Endothelial cell of umbilical vein (primary cell): Measurements from ENCODE around the gene SLC35E4. TPM values are rescaled to one million over a fixed set of nuclear protein-coding genes. Genes with fewer than 3 reads are reported as not detected.

Source experiments
- BruUV-seq: library from RNA; stranded (reverse); fragments of 400-500 nt; replicated peaks from 2 replicates; lab custom pipeline; 2021; lab: Mats Ljungman, UMichigan
- CTCF ChIA-PET: fragments of 300-600, 350-600 bp; sonication (Branson Sonifier 250); formaldehyde crosslinking; loops from one replicate; lab custom pipeline; 2021; ENCODE audit warnings: antibody characterized with exemption, inconsistent platforms; lab: Charles Lee
- POLR2A ChIA-PET: fragments of 300-600, 350-600 bp; sonication (Branson Sonifier 250); formaldehyde crosslinking; loops from one replicate; lab custom pipeline; 2021; ENCODE audit warnings: antibody characterized with exemption, inconsistent platforms; lab: Charles Lee
- DNase-seq: peaks from one replicate; pipeline ENCODE4 v3.0.0-alpha.2; 2011; ENCODE audit warnings: low read depth, low spot score
- FAIRE-seq: peaks from 2 replicates; lab custom pipeline; 2011; peaks lifted over from hg19 to GRCh38; lab: Jason Lieb, UNC
- H2AFZ ChIP-seq: 2 replicates; pipeline ENCODE4 v1.6.0; 2012; ENCODE audit warnings: low read depth, low read length, control low read depth, inconsistent platforms
- H3K27ac ChIP-seq: 2 replicates; pipeline ENCODE4 v1.5.1; 2011; ENCODE audit warnings: low read depth, mild to moderate bottlenecking, control low read depth, low read length, moderate library complexity; ENCODE audit not compliant: insufficient read depth
- H3K27me3 ChIP-seq, 2 experiments: 2 replicates each; pipeline versions ENCODE4 v1.6.0 to v1.6.1; 2011; ENCODE audit warnings: low read length in 2 of 2, mixed read lengths in 1 of 2; ENCODE audit not compliant: control insufficient read depth in 2 of 2, insufficient read depth in 2 of 2
- H3K36me3 ChIP-seq, 2 experiments: 2 replicates in 1 of 2; 3 replicates in 1 of 2; pipeline ENCODE4 v1.5.1; 2011; ENCODE audit warnings: low read length in 2 of 2, mild to moderate bottlenecking in 1 of 2, moderate library complexity in 1 of 2; ENCODE audit not compliant: control insufficient read depth in 2 of 2, insufficient read depth in 2 of 2; ENCODE audit errors: extremely low read depth in 1 of 2
- H3K4me1 ChIP-seq: 3 replicates; pipeline ENCODE4 v1.5.1; 2011; ENCODE audit warnings: mild to moderate bottlenecking, low read length; ENCODE audit not compliant: control insufficient read depth, insufficient read depth; ENCODE audit errors: extremely low read depth
- H3K4me2 ChIP-seq: 2 replicates; pipeline ENCODE4 v1.6.1; 2011; ENCODE audit warnings: low read length, control low read depth, mixed read lengths; ENCODE audit not compliant: insufficient read depth
- H3K4me3 ChIP-seq, 3 experiments: fragments of 200-600 bp in 1 of 3; sonication (generic), shearing (Covaris generic) in 1 of 3; replicated peaks in 1 of 3; 2 replicates each; pipeline ENCODE4 v1.5.1; 2011 to 2016; ENCODE audit warnings: control low read depth in 3 of 3, low read length in 3 of 3, mild to moderate bottlenecking in 2 of 3, inconsistent platforms in 1 of 3, low read depth in 1 of 3, moderate library complexity in 1 of 3; ENCODE audit not compliant: insufficient read depth in 1 of 3
- H3K79me2 ChIP-seq: 2 replicates; pipeline ENCODE4 v1.6.0; 2012; ENCODE audit warnings: low read length, inconsistent platforms; ENCODE audit not compliant: control insufficient read depth, insufficient read depth
- H3K9ac ChIP-seq: replicated peaks from 2 replicates; pipeline ENCODE3; 2011; ENCODE audit warnings: low read length, control low read depth; ENCODE audit not compliant: insufficient read depth; ENCODE audit errors: extremely low read depth
- H3K9me1 ChIP-seq: replicated peaks from 3 replicates; pipeline ENCODE4 v1.6.0; 2011; ENCODE audit warnings: mild to moderate bottlenecking, low read length; ENCODE audit not compliant: control insufficient read depth, insufficient read depth; ENCODE audit errors: extremely low read depth
- H3K9me3 ChIP-seq: replicated peaks from 2 replicates; pipeline ENCODE4 v1.5.1; 2012; ENCODE audit warnings: low read length, inconsistent platforms; ENCODE audit not compliant: control insufficient read depth, insufficient read depth
- H4K20me1 ChIP-seq: replicated peaks from 2 replicates; pipeline ENCODE3; 2011; ENCODE audit warnings: mild to moderate bottlenecking, low read length; ENCODE audit not compliant: control insufficient read depth, insufficient read depth; ENCODE audit errors: extremely low read depth
- EZH2 ChIP-seq: IDR thresholded peaks from 2 replicates; pipeline ENCODE4 v1.6.1; 2012; ENCODE audit warnings: borderline replicate concordance, low read depth, mild to moderate bottlenecking, moderate library complexity, low read length, inconsistent platforms; ENCODE audit not compliant: severe bottlenecking
- FOS ChIP-seq: IDR thresholded peaks from 2 replicates; pipeline ENCODE4 v1.6.1; 2011; ENCODE audit warnings: mild to moderate bottlenecking, low read length, moderate library complexity, borderline replicate concordance; ENCODE audit not compliant: insufficient read depth
- GATA2 ChIP-seq: IDR thresholded peaks from 2 replicates; pipeline ENCODE4 v1.7.0; 2011; ENCODE audit warnings: low read depth, mild to moderate bottlenecking, moderate library complexity, mixed read lengths, low read length; ENCODE audit not compliant: insufficient read length, insufficient read depth
- JUN ChIP-seq: IDR thresholded peaks from 2 replicates; pipeline ENCODE4 v1.6.1; 2011; ENCODE audit warnings: borderline replicate concordance, low read depth; ENCODE audit not compliant: insufficient read length, insufficient read depth
- MAX ChIP-seq: IDR thresholded peaks from 2 replicates; pipeline ENCODE4 v1.6.1; 2011; ENCODE audit not compliant: insufficient read depth, insufficient read length
- MYC ChIP-seq: IDR thresholded peaks from one replicate; pipeline ENCODE4 v1.6.1; 2011; ENCODE audit warnings: mild to moderate bottlenecking, low read depth, low read length
- POLR2A ChIP-seq: IDR thresholded peaks from 2 replicates; pipeline ENCODE4 v1.6.1; 2012; ENCODE audit warnings: low read depth, mild to moderate bottlenecking, control low read depth, low read length
- POLR2AphosphoS5 ChIP-seq: IDR thresholded peaks from 2 replicates; pipeline ENCODE4 v1.6.1; 2012; ENCODE audit warnings: low read depth, mild to moderate bottlenecking, control low read depth, low read length, moderate library complexity; ENCODE audit not compliant: insufficient read depth
- dilution Hi-C: fragments of 300-500 bp; cut with MboI; formaldehyde crosslinking; loops from one replicate; pipeline ENCODE4 v1.15.0; 2019; ENCODE audit warnings: low sequenced_read_pairs; ENCODE audit not compliant: extremely low pct_ligation_motif_present
- intact Hi-C: fragments of 100-400 bp; cut with micrococcal nuclease; formaldehyde crosslinking; loops from one replicate; pipeline ENCODE4 v1.10.0; 2022
- polyA plus RNA-seq, 4 experiments: library from polyadenylated mRNA; depleted of rRNA in 3 of 4; stranded (reverse) in 3 of 4; unstranded in 1 of 4; fragments of >200 nt; gene quantifications; 2 replicates each; pipeline versions ENCODE4 v1.2.1 to v1.2.3, GENCODE V29; 2011 to 2012; ENCODE audit warnings: missing spikeins in 1 of 4
- total RNA-seq: library from RNA; stranded (reverse); gene quantifications from 2 replicates; pipeline ENCODE4 v1.2.3, GENCODE V29; 2021
- TF ChIP-seq, protein P1 (sequence below), 2 donors: IDR thresholded peaks; 1 replicate in 1 of 2; 2 replicates in 1 of 2; pipeline ENCODE4 v1.5.1; 2011; ENCODE audit warnings: low read length in 2 of 2, mild to moderate bottlenecking in 2 of 2, moderate library complexity in 2 of 2, control low read depth in 1 of 2, inconsistent platforms in 1 of 2, low read depth in 1 of 2; ENCODE audit not compliant: insufficient read depth in 1 of 2; ENCODE audit errors: extremely low read depth in 1 of 2

The SLC35E4 gene
- total and polyA plus RNA-seq, 2 donors (not counting 3 experiments of a cell fraction or from before 2014, with no cell fraction given), result 10.7 to 15.3 TPM

DNA sequence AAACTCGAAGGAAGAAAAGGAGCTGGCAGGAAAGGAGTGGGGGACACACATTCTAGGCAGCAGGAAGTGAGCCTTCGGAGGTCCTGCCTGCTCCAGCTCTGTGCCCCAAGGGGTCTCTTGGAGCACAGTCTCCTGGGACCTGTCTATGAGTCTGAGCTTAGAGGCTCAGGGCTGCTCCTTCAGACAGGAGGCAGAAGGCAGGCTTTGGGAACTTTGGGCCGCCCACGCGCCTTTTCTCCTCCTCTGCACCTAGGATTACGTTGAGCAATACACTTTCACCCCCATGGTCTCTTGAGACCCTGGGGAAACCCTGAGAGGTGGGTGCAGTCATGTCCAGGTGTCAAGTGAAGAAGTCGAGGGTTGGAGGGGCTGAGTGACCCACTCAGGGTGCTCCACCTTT lies 27.6 kb upstream of the SLC35E4 start:
- BruUV-seq, result no TSS peak
- Histone ChIP-seq H3K27ac (peak overlapping the region; percentile 73), H3K4me2 (peak overlapping the region; percentile 39), H3K9me1 (no peaks in the 10 kb centered on the region), H3K79me2 (no peaks in the 10 kb centered on the region), H4K20me1 (no peaks in the 10 kb centered on the region), H3K4me3 (no peak overlapping the region), H3K36me3 (peaks cover 0 to 14% of the 10 kb centered on the region in 2 experiments), H2AFZ (no peak overlapping the region), H3K4me1 (peaks cover 37% of the 10 kb centered on the region), H3K27me3 (no peaks in the 10 kb centered on the region), H3K9ac (no peak overlapping the region), H3K9me3 (no peaks in the 10 kb centered on the region)
- FAIRE-seq (no peak), DNase-seq (no peak)
- dilution Hi-C loops (no loop called here), intact Hi-C loops (loop anchor here (1.0 to 10.0 kb wide), 4 partner anchors 26 to 216 kb away; partner anchors contain the start of gene MTFP1)
- TF ChIP-seq POLR2A, result no peak
- TF ChIP-seq FOS, result no peak
- TF ChIP-seq, protein P1, sequence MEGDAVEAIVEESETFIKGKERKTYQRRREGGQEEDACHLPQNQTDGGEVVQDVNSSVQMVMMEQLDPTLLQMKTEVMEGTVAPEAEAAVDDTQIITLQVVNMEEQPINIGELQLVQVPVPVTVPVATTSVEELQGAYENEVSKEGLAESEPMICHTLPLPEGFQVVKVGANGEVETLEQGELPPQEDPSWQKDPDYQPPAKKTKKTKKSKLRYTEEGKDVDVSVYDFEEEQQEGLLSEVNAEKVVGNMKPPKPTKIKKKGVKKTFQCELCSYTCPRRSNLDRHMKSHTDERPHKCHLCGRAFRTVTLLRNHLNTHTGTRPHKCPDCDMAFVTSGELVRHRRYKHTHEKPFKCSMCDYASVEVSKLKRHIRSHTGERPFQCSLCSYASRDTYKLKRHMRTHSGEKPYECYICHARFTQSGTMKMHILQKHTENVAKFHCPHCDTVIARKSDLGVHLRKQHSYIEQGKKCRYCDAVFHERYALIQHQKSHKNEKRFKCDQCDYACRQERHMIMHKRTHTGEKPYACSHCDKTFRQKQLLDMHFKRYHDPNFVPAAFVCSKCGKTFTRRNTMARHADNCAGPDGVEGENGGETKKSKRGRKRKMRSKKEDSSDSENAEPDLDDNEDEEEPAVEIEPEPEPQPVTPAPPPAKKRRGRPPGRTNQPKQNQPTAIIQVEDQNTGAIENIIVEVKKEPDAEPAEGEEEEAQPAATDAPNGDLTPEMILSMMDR (IDR thresholded peaks at IDR 0.05; ENCODE audit: extremely low read depth in 1 of 2, insufficient read depth in 1 of 2, low read depth in 1 of 2, low read length in 2 of 2), result no peak
- no peak for TF ChIP-seq JUN
- TF ChIP-seq POLR2AphosphoS5, result no peak
- TF ChIP-seq MAX, result no peak
- TF ChIP-seq GATA2, result no peak
- no peak for TF ChIP-seq EZH2
- TF ChIP-seq MYC, result no peak
- POLR2A ChIA-PET, result no interaction called here
- CTCF ChIA-PET, result interaction anchor here (1.2 to 5.2 kb wide), 4 partner anchors 8 to 312 kb away, joined by 3 to 59 read pairs (median 28); partner anchors contain the start of gene SLC35E4
